GM19468 (cell line): ENCODE results near the gene EOGT.
A peak's percentile ranks its signal among the peaks of the same experiment; 100 is the strongest.

Experiments
- ATAC-seq: cut with Tn5 transposase; IDR thresholded peaks from one replicate; pipeline ENCODE4 v1.9.1; 2021; ENCODE audit warnings: mild to moderate bottlenecking, moderate library complexity, moderate number of reproducible peaks; ENCODE audit not compliant: unreplicated experiment; ENCODE audit errors: extremely low read depth

The EOGT gene

DNA sequence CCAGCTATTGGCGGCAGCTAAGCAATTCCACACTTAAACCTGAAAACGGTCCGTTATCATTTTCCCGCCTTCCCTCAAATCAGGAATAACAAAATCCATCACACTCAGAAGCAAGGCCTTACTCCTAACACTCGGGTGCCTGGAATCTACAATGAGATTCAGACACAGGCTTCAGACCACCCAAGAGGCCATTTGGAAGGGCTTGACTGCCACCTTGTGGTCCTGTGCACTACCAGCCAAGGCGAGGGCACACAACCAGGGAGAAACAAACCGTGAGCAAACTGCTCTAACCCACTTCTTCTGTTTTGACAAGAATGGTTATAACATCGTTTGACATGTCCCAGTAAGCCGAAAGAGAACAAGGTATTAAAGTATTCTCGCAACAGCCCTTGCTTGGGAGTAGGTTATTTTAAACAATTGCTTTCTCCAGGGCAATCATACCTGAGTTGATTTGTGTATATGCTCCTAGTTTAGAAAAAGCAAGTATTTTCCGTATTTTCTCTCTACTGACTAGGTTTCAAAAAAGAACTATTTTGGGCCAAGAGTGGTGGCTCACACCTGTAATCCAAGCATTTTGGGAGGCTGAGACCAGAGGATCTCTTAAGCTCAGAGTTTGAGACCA, 41.0 kb downstream of the EOGT start:
- ATAC-seq, result peak; percentile 78

- ATAC-seq, result no peak
Observed at GRCh38 chr3:68964694-68965093, 48.8 kb downstream of the EOGT start.

DNA sequence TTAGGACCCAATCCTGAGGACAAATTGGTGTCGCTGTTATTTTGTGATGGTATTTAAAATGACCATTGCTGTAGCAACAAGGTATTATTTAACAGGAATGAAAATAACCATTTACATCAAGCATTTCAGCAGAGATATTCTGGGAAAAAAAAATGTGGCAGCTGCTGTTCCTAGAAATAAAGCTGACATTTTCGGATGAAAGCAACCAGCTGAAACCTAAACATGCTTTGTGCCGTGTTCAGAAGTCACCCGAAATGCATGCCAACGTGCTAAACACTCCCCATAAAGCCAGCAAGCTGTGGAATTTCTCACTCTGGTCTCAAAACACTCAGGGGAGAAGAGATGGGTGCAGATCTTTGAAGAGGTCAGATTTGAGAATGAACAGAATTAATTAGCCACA, 49.6 kb downstream of the EOGT start:
- no peak for ATAC-seq

GRCh38 chr3:68963376-68963775, 50.1 kb downstream of the EOGT start:
- no peak for ATAC-seq

GRCh38 chr3:68958932-68959331, 54.6 kb downstream of the EOGT start:
- ATAC-seq, result no peak

DNA sequence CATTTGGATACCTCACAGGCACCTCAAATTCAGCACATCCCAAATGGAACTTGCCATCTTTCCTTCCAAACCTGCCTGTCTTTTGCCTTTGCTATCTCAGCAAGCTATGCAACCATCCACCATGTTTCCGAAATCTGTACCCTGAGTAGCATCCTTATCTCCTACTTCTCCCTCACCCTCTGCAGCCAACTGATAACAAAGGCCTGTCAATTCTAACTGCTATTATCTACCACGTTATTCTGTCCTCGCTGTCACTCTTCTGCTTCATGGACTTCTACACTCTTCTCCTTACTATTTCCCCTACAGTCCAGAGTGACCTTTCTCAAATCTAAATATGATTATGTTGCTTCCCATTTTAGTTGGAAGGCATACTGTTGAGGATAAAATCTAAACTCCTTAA, 55.6 kb downstream of the EOGT start:
- ATAC-seq, result no peak

DNA sequence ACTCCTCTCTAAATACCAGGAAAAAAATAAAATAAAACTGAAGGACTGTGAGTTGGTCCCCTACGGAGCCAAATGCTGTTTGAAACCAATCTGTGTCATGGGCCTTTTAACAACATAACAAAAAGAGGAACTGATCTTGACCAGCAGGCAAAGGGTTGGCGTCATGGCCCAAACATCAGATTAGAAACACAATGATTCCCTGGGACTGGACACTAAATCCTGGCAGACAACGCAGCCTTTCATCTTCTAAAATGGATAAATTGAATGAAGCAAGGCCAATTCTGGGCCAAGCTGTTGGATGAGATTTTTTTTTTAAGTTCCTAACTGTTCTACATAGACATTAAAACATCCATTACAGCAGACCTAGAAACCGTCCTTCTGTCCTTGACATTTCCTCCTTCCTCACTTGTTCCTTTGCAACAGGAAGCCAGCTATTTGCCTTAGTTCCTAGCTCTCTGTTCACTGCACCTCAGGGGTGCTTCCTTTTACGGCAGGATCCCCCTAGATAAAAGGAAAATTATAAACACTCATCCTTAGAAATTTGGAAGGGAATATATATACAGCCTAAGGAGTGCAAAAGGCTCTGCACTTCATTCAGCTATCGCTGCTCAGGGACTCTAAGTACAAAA, 59.6 kb downstream of the EOGT start:
- no peak for ATAC-seq

GRCh38 chr3:68945225-68945624, 68.3 kb downstream of the EOGT start:
- ATAC-seq, result no peak

- ATAC-seq, result no peak
Observed at GRCh38 chr3:68943753-68944500, 69.6 kb downstream of the EOGT start.

DNA sequence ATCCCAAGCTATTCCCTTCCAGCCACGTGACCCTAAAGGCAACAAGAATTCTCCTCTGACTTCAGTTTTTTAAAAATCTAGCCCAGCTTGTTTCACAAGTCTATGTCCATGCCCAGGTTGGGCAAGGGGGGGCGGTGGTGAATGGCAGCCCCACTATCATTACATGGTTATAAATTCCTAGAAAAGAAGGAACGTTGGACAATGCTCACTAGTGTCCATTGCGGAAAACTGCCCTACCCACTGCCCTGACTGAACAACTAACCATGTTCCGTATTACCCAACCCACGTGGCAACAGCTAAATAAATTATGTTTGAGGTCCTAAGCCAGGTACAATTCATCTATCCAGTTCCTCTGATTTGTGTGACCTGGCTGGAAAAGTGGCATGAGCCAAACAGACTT, 72.4 kb downstream of the EOGT start:
- no peak for ATAC-seq

- no peak for ATAC-seq
Observed at GRCh38 chr3:68936856-68937255, 76.6 kb downstream of the EOGT start.

DNA sequence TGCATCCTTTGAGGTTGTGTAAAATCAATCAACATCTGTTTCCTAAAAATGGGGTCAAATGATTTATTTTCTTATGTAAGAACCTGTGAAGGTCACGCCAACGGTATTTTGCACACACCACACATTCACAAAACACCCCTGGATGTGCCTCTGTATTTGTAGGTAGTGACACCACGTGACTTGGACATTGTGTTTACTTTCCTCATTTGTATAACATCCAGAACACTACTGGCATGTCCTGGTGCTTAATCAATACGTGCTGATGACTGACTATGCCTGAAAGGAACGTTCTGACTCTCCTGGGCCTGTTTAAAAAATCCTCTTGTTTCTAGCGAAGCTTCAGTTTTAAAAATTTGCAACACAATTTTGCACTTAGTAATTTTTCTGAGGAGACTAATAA, 77.7 kb downstream of the EOGT start:
- no peak for ATAC-seq

- ATAC-seq, result no peak
Observed at GRCh38 chr3:68931406-68932149, 81.9 kb downstream of the EOGT start.
